SK-N-SH treated with all-trans-retinoic acid at 6 μM for 48 hours (cell line): ENCODE results near the gene ATP5MC2.

Experiments
- ATAC-seq: fragments of 200-7000 bp; cut with Tn5 transposase; 3 replicates; pipeline ENCODE4 v1.9.1; 2020; ENCODE audit warnings: mild to moderate bottlenecking, moderate library complexity
- ARNTL ChIP-seq: fragments of 450-650 bp; formaldehyde crosslinking; IDR thresholded peaks from 2 replicates; pipeline ENCODE4 v1.5.0; 2020; ENCODE audit warnings: low read depth, mild to moderate bottlenecking, moderate library complexity, borderline replicate concordance
- CREB5 ChIP-seq: fragments of 250-450 bp; sonication (Bioruptor Pico); IDR thresholded peaks from 2 replicates; pipeline ENCODE4 v1.5.1; 2020; ENCODE audit warnings: low read depth, mild to moderate bottlenecking, moderate library complexity
- CSDC2 ChIP-seq: fragments of 250-450 bp; sonication (Bioruptor Pico); IDR thresholded peaks from 2 replicates; pipeline ENCODE4 v1.5.0; 2020; ENCODE audit warnings: mild to moderate bottlenecking, moderate library complexity
- CSRNP3 ChIP-seq: fragments of 250-450 bp; sonication (Bioruptor Pico); IDR thresholded peaks from 2 replicates; pipeline ENCODE4 v1.5.1; 2021; ENCODE audit warnings: mild to moderate bottlenecking, moderate library complexity
- ESRRG ChIP-seq: fragments of 250-450 bp; sonication (Bioruptor Pico); IDR thresholded peaks from 2 replicates; pipeline ENCODE4 v1.6.1; 2021; ENCODE audit warnings: mild to moderate bottlenecking
- ISL1 ChIP-seq: fragments of 250-450 bp; sonication (Bioruptor Pico); IDR thresholded peaks from 2 replicates; pipeline ENCODE4 v2.1.2; 2022; ENCODE audit warnings: mild to moderate bottlenecking, moderate library complexity
- OSR1 ChIP-seq: fragments of 250-450 bp; sonication (Bioruptor Pico); IDR thresholded peaks from 2 replicates; pipeline ENCODE4 v1.8.0; 2022; ENCODE audit warnings: moderate library complexity, mild to moderate bottlenecking, inconsistent platforms
- PATZ1 ChIP-seq: fragments of 250-450 bp; sonication (Bioruptor Pico); IDR thresholded peaks from 2 replicates; pipeline ENCODE4 v1.8.0; 2020; ENCODE audit warnings: mild to moderate bottlenecking, moderate library complexity, borderline replicate concordance
- POU6F1 ChIP-seq: fragments of 250-450 bp; sonication (Bioruptor Pico); IDR thresholded peaks from 2 replicates; pipeline ENCODE4 v1.8.0; 2021; ENCODE audit warnings: low read depth, mild to moderate bottlenecking, moderate library complexity, borderline replicate concordance
- PPARA ChIP-seq: fragments of 250-450 bp; sonication (Bioruptor Pico); IDR thresholded peaks from 2 replicates; pipeline ENCODE4 v1.5.0; 2020; ENCODE audit warnings: mild to moderate bottlenecking, borderline replicate concordance
- RARB ChIP-seq: fragments of 250-450 bp; sonication (Bioruptor Pico); IDR thresholded peaks from 2 replicates; pipeline ENCODE4 v1.8.0; 2021; ENCODE audit warnings: mild to moderate bottlenecking, moderate library complexity
- TCF4 ChIP-seq: fragments of 250-450 bp; sonication (Bioruptor Pico); IDR thresholded peaks from 2 replicates; pipeline ENCODE4 v1.8.0; 2021; ENCODE audit warnings: mild to moderate bottlenecking, moderate library complexity, borderline replicate concordance
- TOX ChIP-seq: fragments of 250-450 bp; sonication (Bioruptor Pico); IDR thresholded peaks from 2 replicates; pipeline ENCODE4 v1.8.0; 2021; ENCODE audit warnings: mild to moderate bottlenecking, moderate library complexity, borderline replicate concordance
- ZC3H10 ChIP-seq: fragments of 250-450 bp; sonication (Bioruptor Pico); IDR thresholded peaks from 2 replicates; pipeline ENCODE4 v1.5.1; 2021; ENCODE audit warnings: mild to moderate bottlenecking, moderate library complexity
- ZFP3 ChIP-seq: fragments of 250-450 bp; sonication (Bioruptor Pico); IDR thresholded peaks from 2 replicates; pipeline ENCODE4 v1.5.0; 2020; ENCODE audit warnings: mild to moderate bottlenecking, moderate library complexity
- ZNF565 ChIP-seq: fragments of 450-650 bp; formaldehyde crosslinking; conservative IDR thresholded peaks from 2 replicates; pipeline ENCODE4 v1.5.0; 2020; ENCODE audit warnings: low read depth, mild to moderate bottlenecking, moderate library complexity
- ZNF70 ChIP-seq: fragments of 450-650 bp; formaldehyde crosslinking; IDR thresholded peaks from 2 replicates; pipeline ENCODE4 v1.5.0; 2020; ENCODE audit warnings: mild to moderate bottlenecking, moderate library complexity
- ZNF8 ChIP-seq: fragments of 450-650 bp; formaldehyde crosslinking; IDR thresholded peaks from 2 replicates; pipeline ENCODE4 v1.5.0; 2020; ENCODE audit warnings: mild to moderate bottlenecking, moderate library complexity

Gene ATP5MC2

GRCh38 chr12:53624956-53625355 lies 50.9 kb downstream of the ATP5MC2 start:
- ATAC-seq = no peak
- TF ChIP-seq ZC3H10 (CRISPR knock-in tag) (no peak), PATZ1 (no peak), TCF4 (CRISPR knock-in tag) (no peak), ISL1 (CRISPR knock-in tag) (no peak), ESRRG (CRISPR knock-in tag) (no peak), RARB (no peak), CREB5 (CRISPR knock-in tag) (no peak), OSR1 (CRISPR knock-in tag) (no peak)

- ATAC-seq = no peak
- no peak for TF ChIP-seq CREB5 (CRISPR knock-in tag)
- TF ChIP-seq ZNF70 (CRISPR knock-in tag) = no peak
- no peak for TF ChIP-seq PATZ1
- TF ChIP-seq PPARA (CRISPR knock-in tag) = no peak
- TF ChIP-seq TOX = no peak
Measured at GRCh38 chr12:53624458-53624857, 51.4 kb downstream of the ATP5MC2 start.

- ATAC-seq = no peak
Measured at GRCh38 chr12:53623548-53624385, 52.1 kb downstream of the ATP5MC2 start.

More at GRCh38 chr12:53623548-53624385, 52.1 kb downstream of the ATP5MC2 start:
- TF ChIP-seq CREB5 (CRISPR knock-in tag) = no peak
- no peak for TF ChIP-seq TCF4 (CRISPR knock-in tag)
- TF ChIP-seq CSRNP3 = no peak
- TF ChIP-seq ZNF8 = no peak
- no peak for TF ChIP-seq POU6F1
- TF ChIP-seq PATZ1 = no peak
- TF ChIP-seq TOX = no peak
- TF ChIP-seq ISL1 (CRISPR knock-in tag) = no peak
- TF ChIP-seq ZC3H10 (CRISPR knock-in tag) = no peak
- no peak for TF ChIP-seq CSDC2 (CRISPR knock-in tag)
- no peak for TF ChIP-seq ZFP3 (CRISPR knock-in tag)
- no peak for TF ChIP-seq ARNTL (CRISPR knock-in tag)
- TF ChIP-seq ZNF70 (CRISPR knock-in tag) = no peak
- TF ChIP-seq PPARA (CRISPR knock-in tag) = no peak
- TF ChIP-seq ZNF565 (CRISPR knock-in tag) = no peak
